ENCODE results near the gene TFAP2D. TPM values are rescaled to one million over a fixed set of nuclear protein-coding genes. Genes with fewer than 3 reads are reported as not detected.

The TFAP2D gene
- not detected in 5 replicates for total RNA-seq (2022; extraction: Qiagen RNA extraction; ENCODE audit: low read depth)

GRCh38 chr6:50713226-50713625 lies at the start of gene TFAP2D:
Gene TFAP2D, plus strand, starts transcription at chr6:50713526. Its CDS starts 530 bp downstream, at chr6:50714056.

GRCh38 chr6:50818673-50819072 lies 105.3 kb downstream of the TFAP2D start, which contains the start of gene TFAP2B:
Gene TFAP2B, plus strand, starts transcription at chr6:50818871. Its CDS starts 21 bp downstream, at chr6:50818892.

Other genes starting within 250 kb of the TFAP2D start
- not detected in 5 replicates for gene TFAP2B, start 105.3 kb downstream of the TFAP2D start, total RNA-seq (2022; extraction: Qiagen RNA extraction; ENCODE audit: low read depth)